ENCODE results near the gene TP53TG5.
A peak's percentile ranks its signal among the peaks of the same experiment; 100 is the strongest.

TP53TG5 gene

GRCh38 chr20:45404438-45404837 is 26.3 kb upstream of the TP53TG5 start:
- DNase-seq: no peak

GRCh38 chr20:45402946-45403345 is 24.8 kb upstream of the TP53TG5 start:
- DNase-seq: no peak

- DNase-seq: no peak
Measured at GRCh38 chr20:45400346-45401031, 22.4 kb upstream of the TP53TG5 start.

- DNase-seq: no peak
Measured at GRCh38 chr20:45399018-45399417, 20.9 kb upstream of the TP53TG5 start.

GRCh38 chr20:45395114-45395415 is 16.9 kb upstream of the TP53TG5 start:
- DNase-seq: no peak

- no peak for DNase-seq
Measured at GRCh38 chr20:45394221-45395113, 16.3 kb upstream of the TP53TG5 start.

GRCh38 chr20:45392733-45393132 is 14.6 kb upstream of the TP53TG5 start:
- no peak for DNase-seq

GRCh38 chr20:45391559-45391958 is 13.4 kb upstream of the TP53TG5 start:
- DNase-seq: no peak

GRCh38 chr20:45390931-45391330 is 12.8 kb upstream of the TP53TG5 start:
- DNase-seq: no peak

GRCh38 chr20:45387274-45387673 is 9.1 kb upstream of the TP53TG5 start:
- no peak for DNase-seq

GRCh38 chr20:45377269-45377668 is 856 bp downstream of the TP53TG5 start:
- DNase-seq: peak; percentile 37 to 80

- no peak for DNase-seq
Measured at GRCh38 chr20:45374966-45375365, 3.2 kb downstream of the TP53TG5 start.

- DNase-seq: no peak
Measured at GRCh38 chr20:45374101-45374467, 4.0 kb downstream of the TP53TG5 start.

- no peak for DNase-seq
Measured at GRCh38 chr20:45373353-45374100, 4.6 kb downstream of the TP53TG5 start.

GRCh38 chr20:45372646-45373352 is 5.3 kb downstream of the TP53TG5 start:
- no peak for DNase-seq

- no peak for DNase-seq
Measured at GRCh38 chr20:45372241-45372640, 5.9 kb downstream of the TP53TG5 start.

- DNase-seq: no peak
Measured at GRCh38 chr20:45370571-45371160, 7.5 kb downstream of the TP53TG5 start.

- DNase-seq: no peak
Measured at GRCh38 chr20:45368221-45368980, 9.7 kb downstream of the TP53TG5 start.

- DNase-seq: no peak
Measured at GRCh38 chr20:45367126-45367525, 11.0 kb downstream of the TP53TG5 start.

- no peak for DNase-seq
Measured at GRCh38 chr20:45366631-45367030, 11.5 kb downstream of the TP53TG5 start.

- no peak for DNase-seq
Measured at GRCh38 chr20:45366192-45366591, 11.9 kb downstream of the TP53TG5 start.

GRCh38 chr20:45365444-45365970 is 12.6 kb downstream of the TP53TG5 start:
- DNase-seq: no peak
